Coronary artery (tissue), 2 donors: Measurements from ENCODE around the gene ERN2.

Experiments used
- DNase-seq: peaks from one replicate; pipeline ENCODE4 v3.0.0-alpha.2; 2017; ENCODE audit warnings: low spot score
- H3K27ac ChIP-seq, 2 donors: fragments of 200-600 bp; sonication (generic); one replicate each; pipeline ENCODE4 v1.5.1; 2016 to 2019
- H3K4me3 ChIP-seq: fragments of 200-600 bp; sonication (generic); 2 replicates; pipeline ENCODE4 v1.5.1; 2016; ENCODE audit warnings: mild to moderate bottlenecking, moderate library complexity
- TF ChIP-seq, protein P1 (sequence below): fragments of 200-600 bp; sonication (generic); IDR thresholded peaks from one replicate; pipeline ENCODE4 v1.5.1; 2019; ENCODE audit warnings: antibody characterized with exemption

The ERN2 gene

DNA sequence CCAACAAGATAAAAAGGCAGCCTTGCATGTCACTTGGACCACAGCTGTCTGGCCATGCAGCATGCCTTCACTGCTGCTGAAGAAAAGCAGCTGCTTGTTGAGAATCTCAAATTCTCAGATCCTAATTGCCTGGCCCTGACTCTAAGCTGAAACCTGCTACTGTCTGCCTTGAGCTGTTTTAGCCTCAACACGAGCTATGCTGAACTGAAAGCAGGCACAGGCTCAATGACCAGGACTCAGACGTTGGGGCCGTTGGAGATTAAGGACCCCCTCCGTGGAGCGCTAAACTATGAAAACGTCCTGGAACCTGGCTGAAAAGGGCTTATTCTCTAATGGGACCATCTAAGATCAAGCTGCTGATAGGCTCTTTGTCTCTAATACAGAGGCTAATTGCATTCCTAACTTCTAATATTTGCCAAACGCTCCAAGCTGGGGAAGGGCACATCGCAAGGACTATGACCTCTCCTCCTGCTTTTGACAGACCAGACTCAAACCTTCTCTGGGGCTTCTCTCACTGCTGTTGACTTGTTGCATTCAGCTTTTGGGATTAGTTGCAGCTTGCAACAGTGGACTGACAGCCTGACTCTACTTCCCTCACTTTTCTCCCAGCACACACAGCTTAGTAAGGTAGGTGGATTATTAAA, 38.9 kb downstream of the ERN2 start:
- no peak overlapping the region for H3K27ac ChIP-seq
- TF ChIP-seq, protein P1, sequence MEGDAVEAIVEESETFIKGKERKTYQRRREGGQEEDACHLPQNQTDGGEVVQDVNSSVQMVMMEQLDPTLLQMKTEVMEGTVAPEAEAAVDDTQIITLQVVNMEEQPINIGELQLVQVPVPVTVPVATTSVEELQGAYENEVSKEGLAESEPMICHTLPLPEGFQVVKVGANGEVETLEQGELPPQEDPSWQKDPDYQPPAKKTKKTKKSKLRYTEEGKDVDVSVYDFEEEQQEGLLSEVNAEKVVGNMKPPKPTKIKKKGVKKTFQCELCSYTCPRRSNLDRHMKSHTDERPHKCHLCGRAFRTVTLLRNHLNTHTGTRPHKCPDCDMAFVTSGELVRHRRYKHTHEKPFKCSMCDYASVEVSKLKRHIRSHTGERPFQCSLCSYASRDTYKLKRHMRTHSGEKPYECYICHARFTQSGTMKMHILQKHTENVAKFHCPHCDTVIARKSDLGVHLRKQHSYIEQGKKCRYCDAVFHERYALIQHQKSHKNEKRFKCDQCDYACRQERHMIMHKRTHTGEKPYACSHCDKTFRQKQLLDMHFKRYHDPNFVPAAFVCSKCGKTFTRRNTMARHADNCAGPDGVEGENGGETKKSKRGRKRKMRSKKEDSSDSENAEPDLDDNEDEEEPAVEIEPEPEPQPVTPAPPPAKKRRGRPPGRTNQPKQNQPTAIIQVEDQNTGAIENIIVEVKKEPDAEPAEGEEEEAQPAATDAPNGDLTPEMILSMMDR: no peak
- no peak for DNase-seq
- H3K4me3 ChIP-seq: no peak overlapping the region

DNA sequence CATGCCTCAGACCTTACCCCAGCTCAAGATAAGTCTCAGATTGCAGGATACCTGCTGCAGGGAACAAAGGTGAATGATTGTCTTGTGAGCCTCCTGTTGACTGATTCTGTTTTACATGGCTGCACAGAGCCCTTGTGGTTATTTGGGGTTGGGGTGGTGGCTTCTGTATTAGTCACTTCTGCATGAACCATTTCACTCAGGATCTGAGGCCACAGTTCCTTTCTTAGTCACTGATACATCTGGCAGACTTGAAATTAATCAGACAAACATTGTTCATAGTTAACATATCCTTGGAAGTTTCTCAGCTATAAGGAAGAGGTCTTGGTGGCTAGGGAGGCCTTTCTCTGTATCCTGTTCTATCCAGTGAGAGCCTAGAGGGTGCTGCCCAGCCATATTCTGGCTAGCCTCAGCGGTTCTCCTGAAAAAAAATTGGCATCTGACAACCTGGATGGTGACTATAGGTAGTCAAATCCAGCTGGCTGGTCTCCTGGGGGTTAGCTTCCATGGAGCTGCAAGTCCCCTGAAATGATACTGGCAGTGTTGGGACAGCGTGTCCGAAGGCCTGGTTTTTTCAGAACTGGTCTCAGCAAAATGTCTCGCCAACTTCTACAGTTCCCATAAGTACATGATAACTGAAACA, 42.8 kb downstream of the ERN2 start:
- Histone ChIP-seq H3K27ac (no peak overlapping the region), H3K4me3 (no peak overlapping the region)
- TF ChIP-seq, protein P1: no peak
- DNase-seq: no peak

DNA sequence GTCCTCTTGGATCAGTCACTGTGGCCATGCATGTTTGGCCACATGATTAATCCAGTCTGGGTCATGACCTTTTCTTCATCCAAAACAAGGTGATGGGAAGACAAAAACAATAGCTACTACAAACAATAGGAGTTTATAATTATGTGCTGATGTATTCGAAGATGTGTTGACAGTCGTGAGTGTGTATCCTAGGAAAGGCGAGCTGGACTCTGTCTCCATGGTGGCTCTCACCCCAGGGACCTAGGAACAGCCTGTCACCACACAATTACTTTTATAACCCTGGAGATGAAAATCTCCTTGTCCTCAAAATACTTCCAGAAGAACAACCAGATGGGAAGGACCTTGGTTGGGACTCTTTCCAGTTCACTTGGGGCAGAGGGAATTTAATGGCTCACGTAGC, 44.1 kb downstream of the ERN2 start:
- TF ChIP-seq, protein P1: no peak
- no peak overlapping the region for H3K4me3 ChIP-seq
- H3K27ac ChIP-seq: no peak overlapping the region
- no peak for DNase-seq

DNA sequence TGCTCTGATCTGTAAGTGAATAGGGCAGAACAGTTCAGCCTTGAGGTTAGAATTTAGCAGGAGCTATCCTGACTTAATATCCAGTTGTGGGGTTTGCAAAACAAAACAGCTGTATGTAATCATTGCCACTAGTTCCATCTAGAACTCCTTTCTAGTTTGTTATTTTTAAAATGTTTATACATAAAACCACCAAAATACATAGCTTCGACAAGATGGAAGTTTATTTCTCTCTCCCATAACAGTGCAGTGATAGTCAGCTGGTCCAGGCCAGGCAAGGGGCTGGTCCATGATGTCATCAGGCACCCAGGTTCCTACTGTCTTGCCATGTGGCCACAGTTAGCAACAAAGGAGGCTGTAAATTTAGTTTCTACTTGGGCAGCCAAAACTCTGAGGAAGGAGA, 44.8 kb downstream of the ERN2 start:
- DNase-seq: no peak
- H3K4me3 ChIP-seq: no peak overlapping the region
- no peak overlapping the region for H3K27ac ChIP-seq
- TF ChIP-seq, protein P1: no peak

DNA sequence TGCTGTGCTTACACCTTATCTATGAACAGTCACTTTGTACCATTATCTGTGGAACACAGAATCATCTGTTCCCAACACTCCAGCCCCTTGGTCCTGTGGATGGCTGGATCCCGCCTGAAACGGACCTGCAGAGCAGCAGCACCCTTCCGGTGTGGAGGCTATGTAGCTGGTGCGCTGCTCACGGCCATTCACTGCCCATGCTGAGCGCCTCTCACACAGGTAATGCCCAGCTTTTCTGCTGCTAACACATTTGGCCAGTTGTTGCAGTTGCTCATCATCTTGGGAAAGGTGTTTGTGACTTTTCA, 45.7 kb downstream of the ERN2 start:
- TF ChIP-seq, protein P1: no peak
- H3K4me3 ChIP-seq: no peak overlapping the region
- no peak for DNase-seq
- H3K27ac ChIP-seq: no peak overlapping the region

DNA sequence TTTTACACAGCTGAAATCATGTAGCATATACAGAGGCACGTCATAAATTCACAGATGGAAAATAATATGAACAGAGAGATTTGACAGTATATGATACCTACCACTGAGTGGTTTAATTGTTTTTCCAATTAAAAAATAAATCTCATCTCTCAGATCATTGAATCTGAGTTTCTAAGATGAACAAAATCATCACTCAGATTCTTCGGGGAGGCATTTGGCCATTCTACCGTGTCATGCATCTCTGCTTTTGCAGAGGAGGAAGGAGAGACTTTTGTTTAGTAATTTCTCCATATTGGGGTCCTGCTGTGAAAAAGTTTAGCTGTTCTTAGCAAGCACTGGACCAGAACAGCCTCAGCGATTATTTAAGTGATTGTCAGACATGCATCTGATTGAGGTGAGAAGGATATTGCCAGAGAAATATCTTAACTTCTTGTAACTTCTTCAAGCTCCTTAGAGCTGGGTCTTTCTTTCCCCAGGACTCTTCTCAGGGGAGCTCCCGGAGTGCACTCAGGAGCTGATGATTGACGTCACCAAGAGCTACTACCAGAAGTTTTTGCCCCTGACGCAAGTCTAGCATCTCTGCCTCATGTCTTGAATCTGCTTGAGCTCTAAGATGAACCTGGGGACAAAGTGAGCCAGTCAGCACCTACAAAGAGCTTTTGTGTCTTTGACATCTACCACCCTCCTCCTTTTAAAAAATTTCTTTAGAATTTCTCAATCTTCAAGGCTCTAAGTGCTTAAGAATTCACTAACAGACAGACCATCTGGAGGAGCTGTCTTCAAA, 46.3 kb downstream of the ERN2 start:
- TF ChIP-seq, protein P1: no peak
- no peak overlapping the region for H3K27ac ChIP-seq
- DNase-seq: no peak
- no peak overlapping the region for H3K4me3 ChIP-seq
